NCI-H1436 (cell line): ENCODE results near the gene MEIOC.
"Not testable (repeated sequence)": the region's sequence is repeated elsewhere in the genome, so short reads cannot be mapped to it uniquely, and the experiment has no call there.

Experiments used
- DNase-seq: peaks from one replicate; lab custom pipeline; 2025; lab: John Stamatoyannopoulos, UW

MEIOC gene

DNA sequence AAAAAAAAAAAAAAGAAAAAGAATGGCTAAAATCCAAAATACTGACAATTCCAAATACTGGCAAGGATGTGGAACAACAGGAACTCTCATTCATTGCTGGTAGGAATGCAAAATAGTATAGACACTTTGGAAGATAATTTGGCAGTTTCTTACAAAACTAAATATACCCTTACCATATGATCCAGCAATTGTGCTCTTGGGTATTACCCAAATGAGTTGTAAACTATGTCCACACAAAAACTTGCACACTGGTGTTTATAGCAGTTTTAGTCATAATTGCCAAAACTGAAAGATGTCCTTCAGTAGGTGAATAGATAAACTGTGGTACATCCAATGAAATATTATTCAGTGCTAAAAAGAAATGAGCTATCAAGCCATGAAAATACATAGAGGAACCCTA is 8.5 kb upstream of the MEIOC start:
- DNase-seq: no peak

DNA sequence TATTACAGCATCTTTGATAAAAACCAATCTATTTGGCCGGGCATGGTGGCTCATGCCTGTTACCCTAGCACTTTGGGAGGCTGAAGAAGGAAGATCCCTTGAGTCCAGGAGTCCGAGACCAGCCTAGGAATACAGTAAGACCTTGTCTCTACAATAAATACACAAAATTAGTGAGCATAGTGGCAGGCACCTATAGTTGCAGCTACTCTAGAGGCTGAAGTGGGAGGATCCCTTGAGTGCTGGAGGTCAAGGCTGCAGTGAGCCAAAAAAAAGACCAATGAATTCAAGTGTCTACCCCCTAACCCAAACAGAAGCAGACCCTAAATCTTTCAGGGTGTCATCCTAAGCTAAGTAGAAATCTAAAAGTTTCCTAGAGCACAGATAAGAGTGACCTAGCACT is 7.3 kb upstream of the MEIOC start:
- no peak for DNase-seq

DNA sequence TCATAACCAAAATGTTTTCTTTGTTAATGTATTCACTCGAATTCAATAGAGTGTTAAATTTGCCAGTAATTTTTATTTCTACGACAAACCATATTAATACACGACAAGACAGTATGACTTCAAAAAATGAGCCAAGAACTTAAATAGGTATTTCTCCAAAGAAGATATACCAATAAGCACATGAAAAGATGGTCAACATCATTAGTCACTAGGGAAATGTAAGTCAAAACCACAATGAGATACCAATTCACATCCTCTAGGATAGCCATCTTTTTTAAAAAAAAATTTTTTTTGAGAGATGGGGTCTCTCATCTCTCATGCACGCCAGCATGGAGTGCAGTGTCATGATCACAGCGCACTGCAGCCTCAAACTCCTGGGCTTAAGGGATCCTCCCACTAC is 5.0 kb upstream of the MEIOC start:
- no peak for DNase-seq

DNA sequence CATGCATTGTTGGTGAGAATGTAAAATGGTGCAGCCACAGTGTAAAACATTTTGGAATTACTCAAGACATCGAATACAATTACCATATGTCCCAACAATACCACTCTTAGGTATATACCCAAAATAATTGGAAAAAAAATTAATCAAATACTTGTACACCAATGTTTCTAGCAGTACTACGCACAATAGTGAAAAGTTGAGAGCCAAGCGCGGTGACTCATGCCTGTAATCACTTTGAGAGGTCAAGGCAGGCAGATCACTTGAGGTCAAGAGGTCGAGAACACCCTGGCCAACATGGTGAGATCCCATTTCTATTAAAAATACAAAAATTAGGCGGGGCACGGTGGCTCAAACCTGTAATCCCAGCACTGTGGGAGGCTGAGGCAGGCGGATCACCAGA is 3.5 kb upstream of the MEIOC start:
- no peak for DNase-seq

DNA sequence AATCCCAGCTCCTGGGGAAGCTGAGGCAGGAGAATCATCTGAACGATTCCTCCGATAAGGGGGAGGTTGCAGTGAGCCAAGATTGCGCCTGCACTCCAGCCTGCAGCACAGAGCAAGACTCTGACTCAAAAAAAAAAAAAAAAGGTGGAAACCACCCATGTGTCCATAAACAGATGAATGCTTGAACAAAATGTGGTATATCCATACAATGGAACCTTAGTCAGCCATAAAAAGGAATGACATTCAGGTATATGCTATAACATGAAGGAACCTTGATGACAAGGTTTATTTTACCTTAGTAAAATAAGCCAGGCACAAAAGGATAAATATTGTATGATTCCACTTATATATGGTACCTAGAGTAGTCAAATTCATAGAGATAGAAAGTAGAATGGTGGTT is 2.9 kb upstream of the MEIOC start:
- no peak for DNase-seq

DNA sequence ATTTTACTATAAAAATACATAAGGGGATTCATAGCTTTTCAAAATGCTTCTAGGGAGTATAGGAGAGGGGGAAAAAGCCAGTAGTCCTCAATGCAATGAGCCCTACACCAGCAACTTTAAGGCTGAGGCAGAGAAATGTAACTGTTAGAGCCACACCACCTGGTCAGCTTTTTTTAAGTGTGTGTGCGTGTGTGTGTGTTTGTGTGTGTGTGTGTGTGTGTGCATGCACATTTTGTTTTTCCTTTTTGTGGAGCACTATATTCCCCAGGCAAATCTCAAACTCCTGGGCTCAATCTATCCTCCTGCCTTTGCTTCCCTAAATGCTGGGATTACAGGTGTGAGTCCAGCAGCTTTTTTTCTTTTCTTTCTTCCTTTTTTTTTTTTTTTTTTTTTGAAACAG is 2.3 kb upstream of the MEIOC start:
- DNase-seq: no peak

DNA sequence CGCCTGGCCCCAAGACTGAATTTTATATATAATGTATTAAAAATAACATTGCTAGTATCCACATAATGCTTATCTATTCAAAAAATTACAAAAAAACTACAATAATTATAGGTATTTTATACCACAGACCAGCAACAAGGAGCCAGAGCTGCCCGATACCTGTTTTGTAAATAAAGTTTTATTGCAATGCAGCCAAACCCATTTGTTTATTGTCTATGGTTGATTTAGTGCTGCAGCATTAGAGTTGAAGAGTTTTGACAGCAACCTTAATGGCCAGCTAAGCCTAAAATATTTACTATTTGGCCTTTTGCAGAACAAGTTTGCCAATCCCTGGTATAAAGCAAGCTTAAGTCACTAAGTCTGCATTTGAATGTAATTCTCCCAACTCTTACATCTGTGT is 5.6 kb downstream of the MEIOC start:
- no peak for DNase-seq

DNA sequence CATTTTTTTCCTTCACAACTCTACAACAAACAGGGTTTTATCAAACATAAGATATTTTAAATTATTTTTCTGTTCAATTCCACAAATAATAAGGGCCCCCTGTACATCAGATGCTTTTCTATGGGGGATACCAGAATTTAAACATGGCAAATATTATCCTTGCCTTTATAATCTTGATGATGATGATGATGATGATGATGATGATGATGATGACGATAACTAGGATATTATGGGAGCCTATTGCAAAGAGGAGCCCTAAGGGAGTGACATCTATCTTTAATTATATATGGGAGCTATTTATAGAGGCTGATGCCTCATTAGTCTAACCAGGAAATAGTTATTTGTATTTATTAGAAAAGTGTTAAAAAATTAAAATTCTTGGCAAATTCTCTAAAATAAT is 6.8 kb downstream of the MEIOC start:
- no peak for DNase-seq

DNA sequence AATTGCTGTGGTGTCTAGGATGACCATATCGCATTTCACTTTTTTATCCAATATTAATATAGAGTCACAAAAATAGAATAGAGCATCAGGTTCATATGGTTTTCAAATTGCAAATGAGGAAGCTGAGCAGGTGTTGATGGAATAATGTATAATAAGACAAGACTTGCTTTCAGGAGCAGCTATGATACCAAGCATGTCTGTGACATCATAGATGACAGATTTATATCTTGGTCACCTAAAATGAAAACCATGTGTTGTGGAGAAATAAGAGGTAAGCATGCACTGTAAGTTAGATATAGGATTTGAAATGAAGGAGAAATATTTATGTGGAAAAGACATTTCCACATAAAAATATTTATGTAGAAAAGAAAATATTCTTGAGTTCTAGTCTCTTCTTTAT is 8.6 kb downstream of the MEIOC start:
- no peak for DNase-seq

DNA sequence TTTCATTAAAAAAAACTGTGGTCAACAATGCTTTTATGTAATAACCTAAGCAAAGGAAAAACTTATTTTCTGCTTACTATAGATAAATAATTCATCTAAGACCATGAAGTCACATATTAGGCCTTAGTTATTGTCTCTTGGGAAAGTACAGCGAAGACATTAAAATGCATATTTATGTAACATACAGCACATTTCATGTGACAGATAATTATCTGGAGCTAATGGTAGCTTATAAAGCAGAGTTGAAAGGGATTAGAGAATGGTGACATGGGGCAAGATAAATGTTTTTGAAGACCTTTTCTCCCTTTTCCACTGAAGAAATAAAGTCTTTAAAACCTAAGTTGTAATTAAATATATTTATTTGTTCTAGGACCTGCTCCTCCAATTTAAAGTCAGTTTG is 9.7 kb downstream of the MEIOC start:
- DNase-seq: no peak

DNA sequence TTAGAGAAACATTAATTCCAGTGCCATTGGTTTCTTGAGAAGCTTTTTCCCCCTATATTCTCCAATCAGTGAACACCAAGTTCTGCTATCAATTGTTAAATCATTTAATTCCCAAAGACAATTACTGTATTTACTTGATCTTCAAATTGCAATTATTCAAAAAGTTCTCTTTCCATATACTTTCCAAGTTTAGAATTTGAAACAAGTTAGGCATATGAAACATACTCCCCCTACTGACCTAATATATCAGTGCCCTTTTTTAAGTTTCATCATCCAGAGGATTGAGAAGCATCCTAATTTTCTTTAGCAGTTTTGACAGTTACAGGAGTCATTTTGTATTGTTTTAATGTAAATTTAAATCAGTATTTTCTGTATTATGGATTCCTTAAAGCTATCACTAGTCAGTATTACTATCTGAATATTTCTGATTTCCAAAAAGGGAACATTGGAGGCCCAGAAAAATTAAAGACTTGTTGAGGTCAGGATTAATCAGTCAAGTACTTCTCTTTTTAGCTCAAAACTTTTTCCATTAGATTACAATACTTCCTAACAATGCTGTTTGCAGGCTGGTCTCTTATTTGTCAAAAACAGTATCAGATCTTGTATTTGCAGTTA is 16.3 kb downstream of the MEIOC start:
- DNase-seq: no peak

DNA sequence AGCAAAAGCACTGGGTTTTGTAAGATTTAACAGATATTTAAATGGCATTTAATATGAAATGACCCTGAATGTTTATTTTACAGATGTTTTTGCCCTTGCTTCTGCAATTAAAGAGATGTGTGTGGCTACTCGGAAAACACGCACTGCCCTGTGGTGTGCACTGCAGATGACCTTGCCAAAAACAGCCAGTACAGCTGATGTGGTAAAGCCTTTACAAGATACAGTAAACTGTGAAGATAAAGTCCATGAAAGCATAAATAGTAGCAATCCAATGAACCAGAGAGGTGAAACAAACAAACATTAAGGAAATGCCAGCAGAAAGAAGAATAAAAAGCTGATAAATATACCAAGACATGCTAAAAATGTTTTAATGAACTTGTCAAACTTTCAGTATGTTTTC is 17.6 kb downstream of the MEIOC start:
- no peak for DNase-seq

DNA sequence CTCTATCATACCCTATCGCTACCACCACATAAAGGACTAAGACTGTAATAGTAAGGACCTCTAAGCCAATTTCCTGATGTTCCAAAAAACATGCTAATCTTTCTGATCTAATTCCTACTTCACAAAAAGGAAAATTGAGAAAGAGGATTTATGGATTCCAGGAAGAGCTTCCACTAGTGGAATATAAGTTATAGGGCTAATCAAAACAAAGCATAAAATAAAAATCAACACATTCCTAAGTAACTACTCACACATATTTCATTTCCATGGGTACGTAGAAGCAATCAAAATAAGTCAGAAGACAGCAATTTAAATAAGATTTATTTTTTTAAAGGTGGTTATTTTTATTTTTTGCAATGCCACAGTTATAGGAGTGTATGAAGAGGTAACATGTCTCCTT is 20.9 kb downstream of the MEIOC start:
- no peak for DNase-seq

DNA sequence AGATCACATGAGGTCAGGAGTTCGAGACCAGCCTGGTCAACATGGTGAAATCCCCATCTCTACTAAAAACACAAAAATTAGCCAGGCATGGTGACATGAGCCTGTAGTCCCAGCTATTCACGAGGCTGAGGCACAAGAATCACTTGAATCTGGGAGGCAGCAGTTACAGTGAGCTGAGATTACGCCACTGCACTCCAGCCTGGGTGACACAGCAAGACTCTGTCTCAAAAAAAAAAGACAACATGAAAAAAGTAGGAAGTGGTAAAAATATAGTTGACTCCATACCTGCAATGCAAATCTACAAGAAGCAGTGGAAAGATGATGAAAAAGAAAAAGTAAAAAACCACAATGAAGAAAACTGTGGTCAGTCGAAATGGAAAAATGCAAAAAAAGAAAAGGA is 27.0 kb downstream of the MEIOC start:
- not testable (repeated sequence) for DNase-seq

DNA sequence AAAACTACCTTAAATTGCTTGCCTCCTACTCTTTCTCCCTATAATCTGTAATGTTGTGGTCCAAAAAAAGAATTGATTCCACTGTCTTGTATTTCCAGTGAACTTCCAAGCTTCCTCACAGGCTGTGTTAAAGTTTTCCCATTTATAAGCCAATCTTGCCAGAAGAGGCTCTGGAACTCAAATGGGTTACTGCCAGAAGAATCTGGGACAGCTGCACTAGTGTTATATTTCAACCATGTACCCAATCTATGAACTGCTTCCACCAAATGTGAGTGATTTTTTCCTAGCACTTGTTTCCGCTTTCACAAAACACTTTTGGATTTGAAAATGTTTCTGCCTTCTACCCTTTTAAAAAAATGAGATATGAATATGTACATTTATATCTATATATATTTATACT is 31.5 kb downstream of the MEIOC start:
- no peak for DNase-seq

DNA sequence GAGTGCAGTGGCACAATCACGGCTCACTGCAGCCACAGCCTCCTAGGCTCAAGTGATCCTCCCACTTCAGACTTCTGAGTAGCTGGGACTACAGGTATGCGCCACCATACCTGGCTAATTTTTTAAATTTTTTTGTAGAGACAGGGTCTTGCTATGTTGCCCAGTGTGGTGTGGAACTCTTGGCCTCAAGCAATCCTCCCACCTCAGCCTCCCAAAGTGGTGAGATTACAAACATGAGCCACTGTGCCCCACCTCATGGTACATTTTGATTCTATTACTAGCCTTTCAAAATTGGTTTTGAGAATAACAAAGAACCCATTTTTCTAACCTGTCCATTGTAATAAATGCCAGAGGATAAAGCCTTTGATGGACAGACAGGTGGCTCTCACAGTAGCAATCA is 31.9 kb downstream of the MEIOC start:
- DNase-seq: no peak

DNA sequence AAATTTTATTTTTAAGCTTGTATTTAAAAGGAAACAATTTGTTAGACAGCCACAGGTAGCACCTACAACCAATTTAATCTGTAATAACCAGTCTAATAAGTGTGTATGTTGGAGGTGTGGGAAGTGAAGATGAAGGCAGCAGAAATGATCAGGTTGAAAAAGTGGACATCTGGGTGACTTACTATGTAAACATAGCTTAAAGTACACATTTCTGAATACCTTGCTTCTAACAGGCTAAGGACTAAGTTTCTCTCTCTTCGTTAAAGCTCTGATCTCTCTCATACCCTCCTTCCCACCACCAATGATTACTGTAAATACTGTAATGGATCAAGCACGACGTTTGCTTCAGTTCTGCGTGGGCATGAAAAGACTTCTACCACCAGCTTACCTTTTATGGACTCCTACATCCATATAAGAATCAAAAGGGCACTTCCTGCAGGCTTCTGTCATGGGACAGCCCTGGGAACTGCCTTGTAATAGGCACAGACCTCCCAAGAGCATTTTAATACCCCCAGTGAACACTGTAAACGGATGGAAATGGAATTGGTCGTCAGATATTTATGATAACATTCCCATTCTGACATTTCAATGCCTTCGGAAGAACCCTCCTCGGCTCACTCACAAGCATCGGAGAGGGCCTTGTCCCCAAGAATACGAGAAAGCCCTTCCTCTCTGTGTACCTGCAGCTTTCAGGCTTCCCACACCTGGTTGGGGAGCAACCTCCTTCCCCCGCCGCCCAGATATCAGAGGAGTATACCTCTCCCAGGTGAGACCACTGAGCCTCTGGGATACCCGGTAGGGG is 32.6 kb downstream of the MEIOC start:
- DNase-seq: no peak

DNA sequence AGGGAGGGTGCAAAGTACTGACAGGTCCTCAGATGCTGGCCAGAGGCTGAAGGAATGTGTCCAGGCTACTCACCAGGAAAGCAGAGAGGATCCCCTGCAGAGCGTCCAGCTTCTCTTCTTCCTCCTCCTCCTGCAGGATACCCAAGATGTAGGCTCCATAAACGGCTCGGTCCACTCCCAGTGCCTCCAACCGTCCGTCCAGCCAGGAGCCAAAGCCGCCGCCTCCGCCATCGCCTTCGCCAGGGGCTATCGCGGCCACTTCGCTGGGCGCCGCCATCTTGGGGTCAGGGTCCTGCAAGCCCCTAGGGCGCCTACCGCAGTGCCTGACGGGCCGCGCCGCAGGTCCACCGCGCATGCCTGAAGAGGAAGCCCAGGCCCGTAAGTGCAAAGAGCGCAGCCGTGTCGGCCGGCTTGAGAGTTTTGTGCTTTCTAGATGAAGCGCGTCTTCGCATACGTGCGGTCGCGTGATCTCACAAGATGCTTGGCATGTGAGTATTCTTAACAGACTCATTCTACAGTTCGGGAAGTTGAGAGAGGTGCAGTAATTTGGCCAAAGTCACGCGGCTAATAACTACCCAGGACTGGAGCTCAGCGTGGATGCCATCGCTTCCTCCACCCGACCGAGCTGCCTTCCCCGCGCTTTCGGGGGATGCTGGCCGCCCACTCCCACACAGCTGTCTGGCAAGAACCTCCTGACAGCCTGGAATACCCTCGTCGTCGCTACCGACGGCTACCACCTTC is 33.4 kb downstream of the MEIOC start, which contains the start of gene CCDC43:
TSS of gene CCDC43 (minus strand) at position 300 of the 741 bp plus-strand sequence. CDS start at position 277, 23 bp downstream.
- DNase-seq: peak; percentile 90

DNA sequence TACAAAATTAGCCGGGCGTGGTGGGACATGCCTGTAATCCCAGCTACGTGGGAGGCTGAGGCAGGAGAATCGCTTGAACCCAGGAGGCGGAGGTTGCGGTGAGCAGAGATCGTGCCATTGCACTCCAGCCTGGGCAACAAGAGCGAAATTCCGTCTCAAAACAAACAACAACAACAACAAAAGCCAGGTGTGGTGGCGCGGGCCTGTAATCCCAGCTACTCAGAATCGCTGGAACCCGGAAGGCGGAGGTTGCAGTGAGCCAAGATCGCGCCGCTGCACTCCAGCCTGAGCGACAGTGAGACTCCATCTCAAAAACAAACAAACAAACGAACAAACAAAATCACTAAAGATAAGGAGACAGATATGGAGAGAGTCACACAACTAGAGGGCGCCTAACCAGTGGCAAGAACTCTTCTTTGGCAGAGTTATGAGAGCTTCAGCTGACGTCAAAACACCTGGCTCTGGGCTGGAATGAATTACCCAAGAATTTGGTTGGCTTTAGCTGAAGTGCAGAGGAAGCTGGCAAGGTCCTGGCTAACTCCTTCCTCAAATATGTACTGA is 34.6 kb downstream of the MEIOC start:
- DNase-seq: not testable (repeated sequence)

DNA sequence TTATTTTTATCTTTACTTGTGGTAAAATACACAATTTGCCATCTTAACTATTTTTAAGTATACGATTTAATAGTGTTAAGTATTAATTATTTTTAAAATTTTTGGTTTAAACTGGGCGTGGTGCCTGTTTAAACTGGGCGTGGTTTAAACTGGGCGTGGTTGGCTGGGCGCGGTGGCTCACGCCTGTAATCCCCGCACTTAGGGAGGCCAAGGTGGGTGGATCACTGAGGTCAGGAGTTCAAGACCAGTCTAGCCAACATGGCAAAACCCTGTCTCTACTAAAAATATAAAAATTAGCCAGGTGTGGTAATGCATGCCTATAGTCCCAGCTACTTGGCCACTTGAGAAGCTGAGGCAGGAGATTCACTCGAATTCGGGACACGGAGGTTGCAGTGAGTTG is 37.3 kb downstream of the MEIOC start:
- DNase-seq: no peak

DNA sequence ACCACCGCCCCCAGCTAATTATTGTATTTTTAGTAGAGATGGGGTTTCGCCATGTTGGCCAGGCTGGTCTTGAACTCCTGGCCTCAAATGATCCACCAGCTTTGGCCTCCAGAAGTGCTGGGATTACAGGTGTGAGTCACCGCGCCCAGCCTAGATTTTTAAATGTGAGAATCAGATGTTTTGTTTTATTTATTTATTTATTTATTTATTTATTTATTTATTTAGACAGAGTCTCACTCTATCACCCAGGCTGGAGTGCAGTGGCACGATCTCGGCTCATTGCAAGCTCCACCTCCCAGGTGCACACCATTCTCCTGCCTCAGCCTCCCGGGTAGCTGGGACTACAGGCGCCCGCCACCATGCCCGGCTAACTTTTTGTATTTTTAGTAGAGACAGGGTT is 44.0 kb downstream of the MEIOC start:
- not testable (repeated sequence) for DNase-seq

DNA sequence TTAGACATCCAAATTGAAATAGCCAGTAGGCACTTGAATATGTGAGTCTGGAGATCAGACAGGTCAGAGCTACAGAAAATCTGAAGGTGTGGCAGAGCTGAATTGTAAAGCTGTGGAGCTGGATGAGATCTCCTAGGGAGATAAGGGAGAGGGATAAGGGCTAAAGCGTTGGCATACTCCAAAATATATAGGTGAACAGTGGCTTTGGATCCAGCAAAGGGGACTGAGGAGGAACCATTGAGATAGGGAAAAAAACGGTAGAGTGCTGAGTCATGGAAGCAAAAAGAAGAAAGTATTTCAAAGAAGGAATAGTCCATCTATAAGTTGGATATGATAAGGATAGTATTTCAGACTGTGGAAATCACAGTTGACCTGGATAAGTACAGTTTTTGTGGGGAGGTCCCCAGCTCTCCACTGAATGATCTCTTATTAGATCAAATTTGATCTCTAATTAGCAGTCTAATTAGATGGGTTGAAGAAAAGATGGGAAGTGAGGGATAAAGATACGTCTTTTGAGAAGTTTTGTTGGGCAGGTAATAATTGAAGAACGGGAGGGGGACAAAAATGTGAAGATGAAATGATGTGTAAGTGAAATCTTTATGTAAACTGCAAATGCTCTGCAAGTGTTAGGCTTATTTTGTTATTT is 51.6 kb downstream of the MEIOC start:
- DNase-seq: no peak
